GM23338 (cell line): ENCODE results near the gene SH3TC1. TPM values are rescaled to one million over a fixed set of nuclear protein-coding genes. Genes with fewer than 3 reads are reported as not detected.

Experiments
- ATAC-seq: fragments of 200-7000 bp; cut with Tn5 transposase; 3 replicates; pipeline ENCODE4 v1.9.1; 2020
- DNase-seq: peaks from one replicate; pipeline ENCODE4 v3.0.0-alpha.2; 2015; ENCODE audit warnings: low spot score
- H2AFZ ChIP-seq: fragments of 200-600 bp; sonication (generic); 2 replicates; pipeline ENCODE4 v1.8.0; 2016; ENCODE audit warnings: antibody characterized with exemption, mild to moderate bottlenecking, moderate library complexity
- H3F3A ChIP-seq: fragments of 200-600 bp; sonication (generic); replicated peaks from 2 replicates; pipeline ENCODE4 v1.8.0; 2017; ENCODE audit warnings: antibody characterized with exemption, mixed run types, low read depth
- H3K27ac ChIP-seq: fragments of 200-600 bp; sonication (generic); 2 replicates; pipeline ENCODE4 v1.6.1; 2016; ENCODE audit warnings: low read depth
- H3K27me3 ChIP-seq: fragments of 200-600 bp; sonication (generic); 2 replicates; pipeline ENCODE4 v1.8.0; 2016; ENCODE audit warnings: mild to moderate bottlenecking, mixed run types, moderate library complexity; ENCODE audit not compliant: insufficient read depth
- H3K36me3 ChIP-seq: fragments of 200-600 bp; sonication (generic); 2 replicates; pipeline ENCODE4 v1.8.0; 2016; ENCODE audit warnings: mild to moderate bottlenecking; ENCODE audit not compliant: insufficient read depth
- H3K4me1 ChIP-seq: fragments of 200-600 bp; sonication (generic); 2 replicates; pipeline ENCODE4 v1.8.0; 2016; ENCODE audit warnings: mild to moderate bottlenecking, moderate library complexity; ENCODE audit not compliant: insufficient read depth
- H3K4me2 ChIP-seq: fragments of 200-600 bp; sonication (generic); 2 replicates; pipeline ENCODE4 v1.7.1; 2017; ENCODE audit warnings: mixed run types
- H3K4me3 ChIP-seq: fragments of 200-600 bp; sonication (generic); 2 replicates; pipeline ENCODE4 v1.6.1; 2016; ENCODE audit warnings: mixed run types
- H3K79me2 ChIP-seq: fragments of 200-600 bp; sonication (generic); replicated peaks from 2 replicates; pipeline ENCODE4 v1.8.0; 2017; ENCODE audit warnings: mild to moderate bottlenecking; ENCODE audit not compliant: insufficient read depth
- H3K9me2 ChIP-seq: fragments of 200-600 bp; sonication (generic); 2 replicates; pipeline ENCODE4 v1.8.0; 2017; ENCODE audit not compliant: insufficient read depth
- H4K20me1 ChIP-seq: fragments of 200-600 bp; sonication (generic); replicated peaks from 2 replicates; pipeline ENCODE4 v1.8.0; 2017; ENCODE audit warnings: mild to moderate bottlenecking; ENCODE audit not compliant: insufficient read depth
- H3K27ac Mint-ChIP-seq: 2 replicates; pipeline ENCODE4 v1.8.0; 2020; ENCODE audit warnings: inconsistent platforms, mild to moderate bottlenecking, moderate library complexity, mixed read lengths
- H3K27me3 Mint-ChIP-seq: 3 replicates; pipeline ENCODE4 v1.8.0; 2022; ENCODE audit warnings: low read depth, mild to moderate bottlenecking, moderate library complexity, mixed read lengths, inconsistent platforms; ENCODE audit not compliant: insufficient read depth, poor library complexity
- H3K36me3 Mint-ChIP-seq: 3 replicates; pipeline ENCODE4 v1.8.0; 2021; ENCODE audit warnings: low read depth, mild to moderate bottlenecking, inconsistent platforms, moderate library complexity, mixed read lengths
- H3K4me1 Mint-ChIP-seq: 3 replicates; pipeline ENCODE4 v1.8.0; 2020; ENCODE audit warnings: mild to moderate bottlenecking, inconsistent platforms, mixed read lengths
- H3K4me3 Mint-ChIP-seq: 3 replicates; pipeline ENCODE4 v1.8.0; 2021; ENCODE audit warnings: moderate library complexity, mild to moderate bottlenecking, inconsistent platforms, mixed read lengths
- H3K9me3 Mint-ChIP-seq: 3 replicates; pipeline ENCODE4 v1.8.0; 2020; ENCODE audit warnings: moderate library complexity, mild to moderate bottlenecking, inconsistent platforms, mixed read lengths
- CREB1 ChIP-seq: fragments of 250-450 bp; sonication (Bioruptor Pico); IDR thresholded peaks from 2 replicates; pipeline ENCODE4 v1.5.0; 2020; ENCODE audit warnings: low read depth, mild to moderate bottlenecking, moderate library complexity
- CTCF ChIP-seq, 2 experiments: fragments of 200-600 bp in 1 of 2; sonication (generic) in 1 of 2; conservative IDR thresholded peaks; 2 replicates each; pipeline versions ENCODE4 v1.5.1 to v1.6.1; 2016 to 2017; ENCODE audit warnings: antibody characterized with exemption in 2 of 2, low read depth in 2 of 2, mild to moderate bottlenecking in 2 of 2, moderate library complexity in 1 of 2
- ETS1 ChIP-seq: IDR thresholded peaks from 2 replicates; pipeline ENCODE4 v1.6.1; 2016; ENCODE audit warnings: antibody characterized with exemption
- EZH2 ChIP-seq: fragments of 200-600 bp; sonication (generic); IDR thresholded peaks from one replicate; pipeline ENCODE4 v1.8.0; 2017; ENCODE audit warnings: antibody characterized with exemption, mild to moderate bottlenecking, low read depth; ENCODE audit not compliant: unreplicated experiment
- EZH2phosphoT487 ChIP-seq: fragments of 200-600 bp; sonication (generic); IDR thresholded peaks from one replicate; pipeline ENCODE4 v1.8.1; 2018; ENCODE audit warnings: antibody characterized with exemption; ENCODE audit not compliant: unreplicated experiment
- JUNB ChIP-seq: IDR thresholded peaks from one replicate; pipeline ENCODE4 v1.6.1; 2016; ENCODE audit warnings: antibody characterized with exemption; ENCODE audit not compliant: unreplicated experiment
- NANOG ChIP-seq: IDR thresholded peaks from 2 replicates; pipeline ENCODE4 v1.6.1; 2016; ENCODE audit warnings: antibody characterized with exemption, borderline replicate concordance
- POLR2AphosphoS5 ChIP-seq: IDR thresholded peaks from 2 replicates; pipeline ENCODE4 v1.6.1; 2016; ENCODE audit warnings: antibody characterized with exemption, low read depth
- REST ChIP-seq: IDR thresholded peaks from one replicate; pipeline ENCODE4 v1.6.1; 2018; ENCODE audit warnings: antibody characterized with exemption; ENCODE audit not compliant: unreplicated experiment
- STAT1 ChIP-seq: IDR thresholded peaks from one replicate; pipeline ENCODE4 v1.6.1; 2016; ENCODE audit warnings: antibody characterized with exemption; ENCODE audit not compliant: unreplicated experiment
- ZNF114 ChIP-seq: fragments of 250-450 bp; sonication (Bioruptor Pico); IDR thresholded peaks from 2 replicates; pipeline ENCODE4 v1.5.0; 2020; ENCODE audit warnings: mild to moderate bottlenecking, moderate library complexity
- ZNF331 ChIP-seq: fragments of 250-450 bp; sonication (Bioruptor Pico); IDR thresholded peaks from 2 replicates; pipeline ENCODE4 v1.5.0; 2020; ENCODE audit warnings: low read depth, mild to moderate bottlenecking, moderate library complexity
- polyA plus RNA-seq: library from polyadenylated mRNA; unstranded; fragments of >200 nt; fragmentation: Nextera tagmentation; extraction: Ambion mirVana; gene quantifications from 2 replicates; pipeline ENCODE4 v1.2.1, GENCODE V29; 2016
- total RNA-seq: library from RNA; depleted of rRNA; stranded (reverse); fragments of >200 nt; shearing (Covaris generic); gene quantifications from 2 replicates; pipeline ENCODE4 v1.2.3, GENCODE V29; 2014

SH3TC1 gene
- total and polyA plus RNA-seq, 2 experiments from 2014 or later, result 0.07 TPM; not detected in 1

GRCh38 chr4:8248091-8248490 lies 49.0 kb downstream of the SH3TC1 start:
- H3K36me3 Mint-ChIP-seq, result no peaks in the 10 kb centered on the region
- ATAC-seq (no peak), DNase-seq (no peak)
- no peaks in the 10 kb centered on the region for H3K36me3 ChIP-seq
- no peak overlapping the region for H3K4me3 Mint-ChIP-seq
- H3K27me3 ChIP-seq, result no peaks in the 10 kb centered on the region
- no peak for TF ChIP-seq JUNB
- no peak for TF ChIP-seq ZNF114 (CRISPR knock-in tag)
- no peak overlapping the region for H3K27ac Mint-ChIP-seq
- H3K4me1 Mint-ChIP-seq, result no peaks in the 10 kb centered on the region
- H3K4me3 ChIP-seq, result no peak overlapping the region
- H3K27me3 Mint-ChIP-seq, result peaks cover 13% of the 10 kb centered on the region
- H2AFZ ChIP-seq, result no peak overlapping the region
- no peaks in the 10 kb centered on the region for H3K4me1 ChIP-seq
- no peak overlapping the region for H3K27ac ChIP-seq
- H3K9me3 Mint-ChIP-seq, result no peaks in the 10 kb centered on the region
- no peaks in the 10 kb centered on the region for H3K9me2 ChIP-seq
- no peaks in the 10 kb centered on the region for H3F3A ChIP-seq
- H4K20me1 ChIP-seq, result no peaks in the 10 kb centered on the region
- H3K79me2 ChIP-seq, result no peaks in the 10 kb centered on the region
- H3K4me2 ChIP-seq, result no peak overlapping the region

GRCh38 chr4:8250227-8250626 lies 51.1 kb downstream of the SH3TC1 start:
- Histone ChIP-seq H2AFZ (no peak overlapping the region), H3K79me2 (no peaks in the 10 kb centered on the region), H3K4me1 (no peaks in the 10 kb centered on the region), H3F3A (no peaks in the 10 kb centered on the region), H4K20me1 (no peaks in the 10 kb centered on the region), H3K36me3 (no peaks in the 10 kb centered on the region), H3K27me3 (no peaks in the 10 kb centered on the region), H3K27ac (no peak overlapping the region), H3K4me3 (no peak overlapping the region), H3K9me2 (no peaks in the 10 kb centered on the region), H3K4me2 (no peak overlapping the region)
- Mint-ChIP-seq H3K36me3 (no peaks in the 10 kb centered on the region), H3K4me3 (no peak overlapping the region), H3K9me3 (no peaks in the 10 kb centered on the region; the same call in 2 of the 3 replicates), H3K27me3 (peaks cover 10% of the 10 kb centered on the region), H3K27ac (no peak overlapping the region), H3K4me1 (no peaks in the 10 kb centered on the region)
- DNase-seq (no peak), ATAC-seq (no peak)
- no peak for TF ChIP-seq EZH2
- no peak for TF ChIP-seq JUNB
- no peak for TF ChIP-seq CREB1
- no peak for TF ChIP-seq EZH2phosphoT487
- no peak for TF ChIP-seq POLR2AphosphoS5
- TF ChIP-seq REST, result no peak
- TF ChIP-seq NANOG, result no peak
- TF ChIP-seq CTCF (conservative IDR thresholded peaks at IDR 0.05; ENCODE audit: low read depth in 2 of 2), result no peak
- no peak for TF ChIP-seq ZNF114 (CRISPR knock-in tag)
- no peak for TF ChIP-seq STAT1
- no peak for TF ChIP-seq ZNF331 (CRISPR knock-in tag)
- TF ChIP-seq ETS1, result no peak
